Erythroblast (primary cell): ENCODE measurements around the gene CDK11B.
"Not testable (repeated sequence)": the region's sequence is repeated elsewhere in the genome, so short reads cannot be mapped to it uniquely, and the experiment has no call there.

ENCODE experiments used
- DNase-seq, 2 experiments: peaks; one replicate each; lab custom pipeline; 2025; lab: John Stamatoyannopoulos, UW
- GATA1 ChIP-seq: IDR thresholded peaks from 2 replicates; pipeline ENCODE4 v1.6.1; 2011; ENCODE audit warnings: low read depth, mild to moderate bottlenecking, control low read depth, low read length, moderate library complexity
- POLR2A ChIP-seq: IDR thresholded peaks from 2 replicates; pipeline ENCODE4 v1.6.1; 2011; ENCODE audit warnings: mild to moderate bottlenecking, low read length

CDK11B gene

DNA sequence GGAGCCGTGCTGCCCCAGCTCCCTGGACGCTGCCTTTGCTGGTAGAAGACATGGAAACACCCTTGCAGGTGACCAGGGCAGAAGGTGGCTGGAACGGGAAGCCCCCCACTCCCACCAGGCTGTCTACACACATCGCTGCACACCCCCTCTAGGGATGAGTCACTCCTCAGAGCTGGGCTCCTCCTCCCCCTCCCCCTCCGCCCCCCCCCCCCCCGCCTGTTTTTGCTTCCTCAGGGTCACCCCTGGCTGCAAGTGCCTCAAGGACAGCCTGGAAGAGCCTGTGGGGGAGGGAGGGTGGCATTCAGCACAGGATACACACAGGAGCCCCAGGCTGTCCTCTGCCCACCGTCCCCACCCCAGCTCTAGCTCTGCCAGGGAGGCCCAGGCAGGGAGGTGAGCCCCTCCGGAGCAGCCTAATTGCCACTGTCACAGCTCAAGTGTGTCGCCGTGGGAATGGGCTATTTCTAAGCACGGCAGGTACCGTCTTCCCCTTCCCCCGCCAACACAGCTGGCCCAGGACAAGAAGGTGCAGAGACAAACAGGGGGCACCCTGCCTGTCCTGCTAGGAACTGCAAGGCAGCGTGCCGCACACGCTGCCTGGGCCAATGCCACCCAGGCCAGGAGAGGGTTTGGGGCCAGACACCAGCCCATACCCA lies 61.4 kb downstream of the CDK11B start:
- TF ChIP-seq GATA1 (no peak), POLR2A (no peak)
- no peak for DNase-seq

DNA sequence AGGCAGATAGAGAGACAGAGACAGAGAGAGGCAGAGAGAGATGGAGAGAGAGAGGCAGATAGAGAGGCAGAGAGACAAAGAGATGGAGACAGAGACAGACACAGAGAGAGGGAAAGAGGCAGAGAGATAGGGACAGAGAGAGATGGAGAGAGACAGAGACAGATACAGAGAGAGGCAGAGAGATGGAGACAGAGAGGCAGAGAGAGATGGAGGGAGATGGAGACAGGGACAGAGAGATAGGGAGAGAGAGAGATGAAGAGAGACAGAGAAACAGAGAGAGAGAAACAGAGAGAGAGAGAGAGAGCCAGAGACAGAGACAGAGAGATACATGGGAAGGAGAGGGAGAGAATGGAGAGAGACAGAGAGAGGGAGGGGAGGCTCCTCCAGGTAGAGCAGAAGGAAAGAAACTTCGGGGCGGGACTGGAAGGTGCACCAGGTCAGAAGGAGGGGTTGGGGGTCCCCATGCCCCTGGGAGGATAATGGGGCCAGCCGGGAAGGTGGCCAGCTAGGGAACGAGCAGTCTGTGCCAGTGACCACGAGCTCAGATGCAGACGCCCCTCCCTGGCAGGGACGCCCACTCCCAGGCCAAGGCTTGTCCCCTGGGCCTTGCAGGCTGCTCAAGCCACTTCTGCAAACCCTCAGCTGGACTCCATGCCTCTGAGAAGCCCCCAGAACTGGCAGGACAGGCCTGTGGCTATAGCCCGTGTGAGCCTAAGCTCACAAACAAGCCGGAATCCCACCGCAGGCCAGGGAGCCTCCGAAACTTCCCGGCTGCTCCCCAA lies 62.1 kb downstream of the CDK11B start:
- TF ChIP-seq POLR2A: no peak
- TF ChIP-seq GATA1: no peak
- DNase-seq: no peak

DNA sequence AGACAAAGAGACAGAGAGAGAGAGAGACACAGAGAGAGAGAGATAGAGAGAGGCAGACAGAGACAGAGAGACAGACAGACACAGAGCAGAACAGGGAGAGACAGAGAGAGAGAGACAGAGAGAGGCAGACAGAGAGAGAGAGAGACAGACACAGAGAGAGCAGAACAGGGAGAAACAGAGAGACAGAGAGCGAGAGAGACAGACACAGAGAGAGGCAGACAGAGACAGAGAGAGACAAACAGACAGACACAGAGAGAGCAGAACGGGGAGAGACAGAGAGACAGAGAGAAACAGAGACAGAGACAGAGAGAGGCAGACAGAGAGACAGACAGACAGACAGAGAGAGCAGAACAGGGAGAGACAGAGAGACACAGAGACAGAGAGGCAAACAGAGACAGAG lies 63.5 kb downstream of the CDK11B start:
- DNase-seq: not testable (repeated sequence)

DNA sequence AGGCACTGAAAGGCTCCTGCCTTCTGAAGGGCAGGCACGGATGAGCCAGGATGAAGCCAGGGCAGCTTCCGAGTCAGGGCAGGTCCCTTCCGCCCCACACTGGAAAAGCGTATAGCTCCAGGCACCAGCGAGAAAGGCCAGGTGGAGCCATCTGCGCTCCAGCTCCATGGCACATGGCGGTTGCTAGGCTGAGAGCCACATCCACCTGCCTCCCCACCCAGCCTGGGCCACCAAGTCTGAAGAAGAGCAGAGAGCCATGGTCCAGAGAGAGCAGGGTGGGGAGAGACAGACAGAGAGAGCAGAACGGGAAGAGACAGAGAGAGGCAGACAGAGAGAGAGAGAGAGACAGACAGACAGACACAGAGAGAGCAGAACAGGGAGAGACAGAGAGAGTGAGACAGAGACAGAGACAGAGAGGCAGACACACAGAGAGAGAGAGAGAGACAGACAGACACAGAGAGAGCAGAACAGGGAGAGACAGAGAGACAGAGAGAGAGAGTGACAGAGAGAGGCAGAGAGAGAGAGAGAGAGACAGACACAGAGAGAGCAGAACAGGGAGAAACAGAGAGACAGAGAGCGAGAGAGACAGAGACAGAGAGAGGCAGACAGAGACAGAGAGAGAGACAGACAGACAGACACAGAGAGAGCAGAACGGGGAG lies 64.1 kb downstream of the CDK11B start:
- TF ChIP-seq POLR2A (no peak), GATA1 (no peak)
- no peak for DNase-seq

DNA sequence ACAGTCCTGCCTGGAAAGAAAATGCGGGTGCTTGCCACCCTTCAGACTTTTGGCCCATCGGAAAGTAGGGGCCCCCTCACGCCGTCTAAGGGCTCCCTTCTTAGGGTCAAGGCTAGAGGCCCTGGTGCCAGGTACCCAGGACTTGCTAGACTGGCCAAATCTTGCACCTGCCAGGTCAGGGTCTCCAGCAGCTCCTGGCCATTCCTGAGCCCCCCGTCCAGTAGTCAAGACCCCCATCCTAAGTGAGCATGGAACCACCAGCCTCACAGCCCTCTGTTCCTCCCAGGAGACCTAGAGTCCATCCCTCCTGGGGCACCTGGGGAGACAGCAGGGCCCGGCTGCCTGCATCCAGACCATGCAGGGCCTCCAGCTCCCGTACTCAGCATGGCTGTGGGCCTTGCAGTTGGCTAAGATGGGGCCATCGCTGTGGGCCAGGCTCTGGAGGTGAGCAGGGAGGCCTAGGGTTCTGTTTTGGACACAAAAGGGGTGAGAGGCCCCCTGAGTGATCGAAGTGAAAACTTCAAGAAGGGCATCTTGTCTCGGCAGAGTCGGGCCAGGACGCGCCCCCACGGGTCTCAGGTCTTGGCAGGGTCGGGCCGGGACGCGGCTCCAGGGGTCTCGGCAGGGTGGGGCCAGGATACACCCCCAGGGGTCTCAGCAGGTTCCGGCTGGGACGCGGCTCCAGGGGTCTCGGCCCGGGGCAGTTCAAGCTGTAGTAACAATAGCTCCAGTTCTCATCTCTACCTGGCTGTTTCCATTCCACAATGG lies 64.8 kb downstream of the CDK11B start:
- no peak for TF ChIP-seq GATA1
- no peak for TF ChIP-seq POLR2A
- no peak for DNase-seq

DNA sequence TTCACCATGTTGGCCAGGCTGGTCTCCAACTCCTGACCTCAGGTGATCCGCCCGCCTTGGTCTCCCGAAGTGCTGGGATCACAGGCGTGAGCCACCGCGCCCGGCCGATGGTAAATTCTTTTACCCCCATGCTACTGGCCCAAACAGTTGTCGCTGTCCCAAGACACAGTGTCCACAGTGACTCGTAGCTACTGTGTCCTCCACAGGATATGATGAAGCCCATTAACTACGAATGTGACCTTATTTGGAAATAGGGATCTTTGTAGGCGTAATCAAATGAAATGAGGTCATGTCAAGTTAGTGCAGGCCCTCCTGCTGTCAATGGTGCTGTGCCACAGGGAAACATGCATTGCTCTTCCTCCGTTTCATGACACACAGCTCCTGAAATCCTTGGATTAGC lies 67.4 kb downstream of the CDK11B start:
- DNase-seq: no peak
- TF ChIP-seq POLR2A (no peak), GATA1 (no peak)
